ENCODE results near the gene ALDH1L2. TPM values are rescaled to one million over a fixed set of nuclear protein-coding genes. Genes with fewer than 3 reads are reported as not detected.

Gene ALDH1L2
- total RNA-seq, 4 donors from 2014 or later, result 0.77 to 21.4 (median 3.0) TPM

DNA sequence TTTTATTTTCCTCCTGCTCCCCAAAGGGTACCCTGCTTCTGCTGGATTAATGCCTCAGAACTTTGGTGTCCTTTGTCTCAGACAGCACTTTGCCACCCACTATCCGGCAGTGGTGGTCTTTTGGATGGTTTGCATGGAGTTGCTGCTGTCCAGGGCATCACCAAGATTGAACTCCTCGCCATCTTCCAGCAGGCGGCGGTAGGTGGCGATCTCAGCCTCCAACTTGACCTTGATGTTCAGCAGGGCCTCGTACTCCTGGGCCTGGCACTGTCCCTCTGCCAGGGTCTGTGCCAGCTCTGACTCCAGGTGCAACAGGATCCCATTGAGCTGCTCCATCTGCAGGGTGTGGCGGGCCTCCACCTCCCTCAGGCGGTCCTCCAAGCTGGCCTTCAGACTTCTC is 107.6 kb downstream of the ALDH1L2 start:
- TF ChIP-seq, protein P1, sequence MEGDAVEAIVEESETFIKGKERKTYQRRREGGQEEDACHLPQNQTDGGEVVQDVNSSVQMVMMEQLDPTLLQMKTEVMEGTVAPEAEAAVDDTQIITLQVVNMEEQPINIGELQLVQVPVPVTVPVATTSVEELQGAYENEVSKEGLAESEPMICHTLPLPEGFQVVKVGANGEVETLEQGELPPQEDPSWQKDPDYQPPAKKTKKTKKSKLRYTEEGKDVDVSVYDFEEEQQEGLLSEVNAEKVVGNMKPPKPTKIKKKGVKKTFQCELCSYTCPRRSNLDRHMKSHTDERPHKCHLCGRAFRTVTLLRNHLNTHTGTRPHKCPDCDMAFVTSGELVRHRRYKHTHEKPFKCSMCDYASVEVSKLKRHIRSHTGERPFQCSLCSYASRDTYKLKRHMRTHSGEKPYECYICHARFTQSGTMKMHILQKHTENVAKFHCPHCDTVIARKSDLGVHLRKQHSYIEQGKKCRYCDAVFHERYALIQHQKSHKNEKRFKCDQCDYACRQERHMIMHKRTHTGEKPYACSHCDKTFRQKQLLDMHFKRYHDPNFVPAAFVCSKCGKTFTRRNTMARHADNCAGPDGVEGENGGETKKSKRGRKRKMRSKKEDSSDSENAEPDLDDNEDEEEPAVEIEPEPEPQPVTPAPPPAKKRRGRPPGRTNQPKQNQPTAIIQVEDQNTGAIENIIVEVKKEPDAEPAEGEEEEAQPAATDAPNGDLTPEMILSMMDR (IDR thresholded peaks at IDR 0.05), result no peak
- no peak for TF ChIP-seq POLR2A (IDR thresholded peaks at IDR 0.05)
- no peak overlapping the region for H3K27ac ChIP-seq
- no peak overlapping the region for H3K4me3 ChIP-seq
- no peak for DNase-seq
- no peaks in the 10 kb centered on the region for H3K36me3 ChIP-seq
- intact Hi-C loops (cut with DNase I; ENCODE audit: low total_unique reads), result no loop called here
- H3K9me3 ChIP-seq, result no peaks in the 10 kb centered on the region
- no peaks in the 10 kb centered on the region for H3K4me1 ChIP-seq
- H3K27me3 ChIP-seq, result no peaks in the 10 kb centered on the region

DNA sequence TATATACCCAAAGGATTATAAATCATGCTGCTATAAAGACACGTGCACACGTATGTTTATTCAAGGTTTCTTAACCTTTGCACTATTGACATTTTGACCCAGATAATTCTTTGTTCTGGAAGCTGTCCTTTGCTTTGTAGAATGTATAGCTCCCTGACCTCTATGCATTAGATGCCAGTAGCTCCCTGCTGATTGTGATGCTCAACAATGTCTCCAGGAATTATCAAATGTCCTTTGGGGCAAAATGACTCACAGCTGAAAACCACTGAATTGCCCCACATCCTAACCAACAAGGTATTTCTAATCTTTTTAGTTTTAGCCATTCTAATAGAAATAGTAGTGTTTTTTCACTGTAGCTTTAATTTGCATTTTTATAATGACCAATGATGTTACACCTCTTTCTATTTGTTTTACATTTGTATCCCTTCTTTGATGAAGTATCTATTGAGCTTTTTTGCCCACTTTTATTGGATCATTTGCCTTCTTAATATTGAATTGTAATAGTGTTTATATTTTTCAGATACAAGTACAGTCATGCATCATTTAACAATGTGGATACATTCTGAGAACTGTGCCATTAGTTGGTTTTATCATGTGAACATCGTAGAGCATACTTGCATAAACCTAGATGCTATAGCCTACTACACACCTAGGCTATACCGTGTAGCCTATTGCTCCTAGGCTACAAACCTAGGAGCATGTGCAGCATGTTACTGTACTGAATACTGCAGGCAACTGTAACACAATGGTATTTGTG is 108.5 kb downstream of the ALDH1L2 start:
- Histone ChIP-seq H3K4me1 (no peaks in the 10 kb centered on the region), H3K9me3 (no peaks in the 10 kb centered on the region), H3K27ac (no peak overlapping the region), H3K4me3 (no peak overlapping the region), H3K27me3 (no peaks in the 10 kb centered on the region), H3K36me3 (no peaks in the 10 kb centered on the region)
- no peak for TF ChIP-seq POLR2A (IDR thresholded peaks at IDR 0.05)
- TF ChIP-seq, protein P1 (IDR thresholded peaks at IDR 0.05), result no peak
- intact Hi-C loops (cut with DNase I; ENCODE audit: low total_unique reads), result no loop called here
- no peak for DNase-seq

DNA sequence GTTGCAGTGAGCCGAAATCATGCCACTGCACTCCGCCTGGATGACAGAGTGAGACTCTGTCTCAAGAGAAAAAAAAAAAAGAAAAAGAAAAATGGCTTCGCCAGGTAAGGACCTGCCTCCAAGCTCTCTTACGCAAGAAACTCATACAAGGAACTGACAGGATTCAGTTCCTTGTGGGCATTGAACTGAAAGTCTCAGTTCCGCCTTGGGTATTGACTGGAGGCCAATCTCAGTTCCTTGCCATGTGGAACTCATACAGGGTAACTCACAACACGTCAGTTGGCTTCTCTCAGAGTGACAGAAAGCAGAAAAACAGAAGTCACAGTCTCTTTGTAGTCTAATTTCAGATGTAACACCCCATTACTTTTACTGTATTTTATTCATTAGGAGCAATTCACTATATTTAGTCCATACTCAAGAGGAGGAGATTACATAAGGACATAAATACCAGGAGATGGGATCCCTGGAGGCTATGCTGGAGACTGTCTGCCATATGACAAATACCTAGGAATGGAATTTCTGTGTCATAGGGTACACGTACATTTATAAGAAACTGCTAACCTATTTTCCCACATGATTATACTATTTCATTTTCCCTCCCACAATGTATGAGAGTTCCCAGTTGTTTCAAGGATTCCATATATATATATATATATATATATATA is 109.5 kb downstream of the ALDH1L2 start:
- H3K27ac ChIP-seq, result no peak overlapping the region
- no peaks in the 10 kb centered on the region for H3K4me1 ChIP-seq
- no peak overlapping the region for H3K4me3 ChIP-seq
- H3K36me3 ChIP-seq, result no peaks in the 10 kb centered on the region
- no peaks in the 10 kb centered on the region for H3K9me3 ChIP-seq
- intact Hi-C loops (cut with DNase I; ENCODE audit: low total_unique reads), result no loop called here
- DNase-seq, result no peak
- H3K27me3 ChIP-seq, result no peaks in the 10 kb centered on the region
- TF ChIP-seq POLR2A (IDR thresholded peaks at IDR 0.05), result no peak
- TF ChIP-seq, protein P1 (IDR thresholded peaks at IDR 0.05), result no peak

DNA sequence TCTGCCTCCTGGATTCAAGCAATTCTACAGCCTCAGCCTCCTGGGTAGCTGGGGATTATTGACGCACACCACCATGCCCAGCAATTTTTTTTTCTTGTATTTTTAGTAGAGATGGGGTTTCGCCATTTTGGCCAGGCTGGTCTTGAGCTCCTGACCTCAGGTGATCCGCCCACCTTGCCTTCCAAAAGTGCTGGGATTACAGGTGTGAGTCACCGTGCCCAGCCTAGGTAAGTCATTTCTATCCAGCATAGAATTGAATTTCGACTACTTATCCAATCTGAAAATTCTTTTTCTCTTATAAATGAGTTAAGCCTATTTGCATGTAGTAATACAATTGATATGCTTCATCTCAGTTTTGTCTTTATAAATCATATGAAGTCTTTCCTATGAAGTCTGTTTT is 111.0 kb downstream of the ALDH1L2 start:
- no peak for DNase-seq

DNA sequence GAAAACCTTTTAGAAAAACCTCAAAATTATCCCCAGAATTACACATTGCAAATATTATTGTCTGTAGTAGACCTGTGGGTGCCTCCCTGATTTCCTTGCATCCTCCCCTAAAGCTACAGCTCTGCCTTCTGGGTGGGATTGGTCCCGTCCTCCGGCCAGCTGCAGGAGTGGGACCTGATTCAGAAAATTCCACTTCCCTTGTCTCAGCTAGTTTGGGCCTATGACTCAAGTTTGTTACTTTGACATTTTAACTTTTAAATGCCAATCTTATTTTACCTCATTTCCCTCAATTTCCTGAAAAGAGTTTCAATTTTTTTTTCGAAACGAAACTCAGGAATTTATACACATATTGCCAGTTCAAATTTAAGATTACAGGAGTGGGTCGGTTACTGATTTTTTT is 113.0 kb downstream of the ALDH1L2 start:
- TF ChIP-seq POLR2A (IDR thresholded peaks at IDR 0.05), result no peak
- TF ChIP-seq, protein P1 (IDR thresholded peaks at IDR 0.05), result no peak
- no peaks in the 10 kb centered on the region for H3K4me1 ChIP-seq
- no peak overlapping the region for H3K4me3 ChIP-seq
- H3K36me3 ChIP-seq, result no peaks in the 10 kb centered on the region
- no peaks in the 10 kb centered on the region for H3K27me3 ChIP-seq
- H3K27ac ChIP-seq, result no peak overlapping the region
- DNase-seq, result no peak
- intact Hi-C loops (cut with DNase I; ENCODE audit: low total_unique reads), result no loop called here
- no peaks in the 10 kb centered on the region for H3K9me3 ChIP-seq

More for the DNA sequence above, 111.0 kb downstream of the ALDH1L2 start:
- H3K36me3 ChIP-seq, result no peaks in the 10 kb centered on the region
- no peaks in the 10 kb centered on the region for H3K27me3 ChIP-seq
- no peak overlapping the region for H3K27ac ChIP-seq
- intact Hi-C loops (cut with DNase I; ENCODE audit: low total_unique reads), result no loop called here
- no peaks in the 10 kb centered on the region for H3K4me1 ChIP-seq
- H3K4me3 ChIP-seq, result no peak overlapping the region
- H3K9me3 ChIP-seq, result no peaks in the 10 kb centered on the region
- TF ChIP-seq, protein P1 (IDR thresholded peaks at IDR 0.05), result no peak
- no peak for TF ChIP-seq POLR2A (IDR thresholded peaks at IDR 0.05)
